Heart right ventricle (tissue), 16 donors: ENCODE results near the gene MYO15B. TPM values are rescaled to one million over a fixed set of nuclear protein-coding genes. Genes with fewer than 3 reads are reported as not detected.

Experiments
- ATAC-seq, 8 donors: fragments of 200-7000 bp; cut with Tn5 transposase; one replicate each; pipeline ENCODE4 v1.9.1; 2020; ENCODE audit warnings: mild to moderate bottlenecking in 8 of 8, moderate library complexity in 8 of 8, moderate number of reproducible peaks in 1 of 8
- DNase-seq, 2 donors: peaks; one replicate each; pipeline ENCODE4 v3.0.0-alpha.2; 2020
- H3K27ac ChIP-seq, 10 donors: fragments of 200-600 bp; sonication (generic) in 2 of 10; one replicate each; pipeline versions ENCODE4 v1.5.0 to v1.8.0; 2020 to 2022; ENCODE audit warnings: mild to moderate bottlenecking in 3 of 10
- H3K27me3 ChIP-seq, 7 donors: fragments of 200-600 bp; one replicate each; pipeline ENCODE4 v1.8.0; 2021 to 2022; ENCODE audit warnings: mild to moderate bottlenecking in 2 of 7
- H3K36me3 ChIP-seq, 9 donors: fragments of 200-600 bp; sonication (generic) in 1 of 9; one replicate each; pipeline versions ENCODE4 v1.5.0 to v1.8.0; 2020 to 2022; ENCODE audit warnings: mild to moderate bottlenecking in 2 of 9
- H3K4me1 ChIP-seq, 9 donors: fragments of 200-600 bp; sonication (generic) in 1 of 9; one replicate each; pipeline versions ENCODE4 v1.5.0 to v1.8.0; 2020 to 2022; ENCODE audit warnings: mild to moderate bottlenecking in 4 of 9
- H3K4me3 ChIP-seq, 10 donors: fragments of 200-600 bp; sonication (generic) in 2 of 10; one replicate each; pipeline versions ENCODE4 v1.5.0 to v1.8.0; 2020 to 2022; ENCODE audit warnings: mild to moderate bottlenecking in 7 of 10, moderate library complexity in 2 of 10
- H3K9me3 ChIP-seq, 11 donors: fragments of 200-600 bp in 10 of 11; sonication (generic) in 2 of 11; one replicate each; pipeline versions ENCODE4 v1.5.0 to v1.8.0; 2013 to 2022; ENCODE audit warnings: mild to moderate bottlenecking in 2 of 11, control low read depth in 1 of 11, moderate library complexity in 1 of 11
- CTCF ChIP-seq, 9 donors: fragments of 200-600 bp; sonication (generic) in 2 of 9; IDR thresholded peaks; one replicate each; pipeline versions ENCODE4 v1.5.0 to v1.8.0; 2021 to 2022; ENCODE audit warnings: antibody characterized with exemption in 9 of 9, mild to moderate bottlenecking in 5 of 9, moderate library complexity in 1 of 9
- WGBS, 2 donors: extraction: QIAGEN DNeasy Blood & Tissue Kit; methylation state at CpG; one replicate each; pipeline ENCODE4 v1.1.7; 2013; ENCODE audit warnings: inconsistent platforms in 1 of 2; 5-methylcytosine and 5-hydroxymethylcytosine counted together
- intact Hi-C, 10 donors: fragments of 100-400 bp; cut with DNase I; formaldehyde crosslinking; loops; one replicate each; pipeline versions ENCODE4 v1.11.1 to v1.14.2; 2022
- polyA plus RNA-seq, 2 donors: library from polyadenylated mRNA; stranded (reverse); fragments of 200-250 nt; gene quantifications; one replicate each; pipeline ENCODE4 v1.2.3, GENCODE V29; 2013
- total RNA-seq, 10 donors: library from RNA; stranded (reverse); fragmentation: NEBNext Ultra II Directional in 3 of 10; extraction: Animal tissue kit (Norgen Biotek cat#: 25700) in 3 of 10; gene quantifications; one replicate each; pipeline versions ENCODE4 v1.2.1 to v1.2.4, GENCODE V29; 2021 to 2023
- donor health status: Arrhythmogenic right ventricular cardiomyopathy.
- donor health status: ischemic (EF 13 %, LVEDD 7.1; RV severe dilation, severe dysfunction).
- donor health status: healthy with polysubstance abuse.
- donor health status: DM: no; HTN: yes; CAD: no.
- donor health status: DM: no; HTN: no; CAD: no.
- donor health status: ischemic (EF 25% LVEDD 6.9; RV normal size, moderate dysfunction).
- donor health status: ischemic (EF 25% LVEDD 5.7; RV mildly dilated, moderate dysfunction).
- donor health status: healthy.
- donor health status: DM: yes; HTN: yes; CAD: no.
- donor health status: Ischemic cardiomyopathy.
- donor health status: ischemic (EF 35%, LVEDD 5.7; RV mildly dilated, moderate dysfunction).
- donor health status: nonischemic (EF 11% LVEDD 7.7; RV severe dilation, severe dysfunction).
- donor health status: DM: yes; HTN: yes; CAD: no.
- donor health status: PGD.
- donor health status: ischemic (EF 29% LVEDD 5.4; RV normal size, mild dysfunction).
- donor health status: nonischemic (EF 23%, LVEDD 6.1; RV moderate dilation, normal function).

MYO15B gene
- total and polyA plus RNA-seq, 12 donors: 27.9 to 205 (median 45.8) TPM

DNA sequence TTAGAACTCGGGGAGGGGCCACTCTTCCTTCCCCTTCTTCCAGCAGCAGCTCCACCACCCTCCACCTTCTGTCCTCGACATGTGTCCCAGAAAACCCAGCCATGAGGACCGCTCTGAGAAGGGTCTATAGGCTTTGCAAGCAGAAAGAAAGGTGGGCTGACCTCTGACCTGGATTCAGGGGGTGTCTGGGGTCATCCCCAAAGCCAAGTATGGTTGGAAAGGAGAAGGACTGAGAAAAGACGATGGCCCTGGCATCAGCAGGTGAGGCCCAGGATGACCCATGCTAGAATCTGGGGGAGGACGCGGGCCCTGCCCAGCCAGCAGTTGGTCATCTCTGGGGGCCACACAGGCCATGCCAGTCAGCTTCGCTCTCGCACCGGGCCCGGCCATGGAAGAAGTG, 39.5 kb downstream of the MYO15B start:
- Histone ChIP-seq H3K27me3 (no peaks in the 10 kb centered on the region), H3K4me1 (peaks cover 0 to 13% (median 1%) of the 10 kb centered on the region in 9 donors), H3K27ac (no peak overlapping the region), H3K36me3 (peaks cover 0 to 91% (median 17%) of the 10 kb centered on the region in 9 donors), H3K9me3 (no peaks in the 10 kb centered on the region), H3K4me3 (no peak overlapping the region)
- intact Hi-C loops: no loop called here
- no peak for ATAC-seq
- DNase-seq: no peak
- 93% methylated on average over 10 of the region's 10 CpGs for WGBS, 2 donors
- no peak for TF ChIP-seq CTCF (IDR thresholded peaks at IDR 0.05)

DNA sequence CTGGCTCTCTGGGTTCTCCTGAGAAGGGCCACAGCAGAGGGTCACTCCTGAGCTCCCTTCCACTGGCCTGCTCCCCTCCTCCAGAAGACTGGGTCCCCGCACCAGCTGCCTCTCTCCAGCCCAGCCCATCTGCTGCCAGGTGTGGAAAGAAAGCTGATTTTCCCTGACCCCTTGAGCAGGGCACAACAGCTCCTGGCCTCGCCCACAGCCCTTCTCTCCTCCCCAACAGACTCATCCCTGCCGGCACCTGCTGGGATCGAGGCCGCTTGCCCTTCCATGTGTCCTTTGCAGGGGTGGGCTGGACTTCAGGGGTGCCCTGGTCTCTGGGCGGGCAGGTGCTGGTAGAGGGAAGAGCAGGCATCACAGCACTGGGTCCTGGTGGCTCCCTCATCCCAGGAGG, 40.8 kb downstream of the MYO15B start:
- Histone ChIP-seq H3K27me3 (no peaks in the 10 kb centered on the region), H3K4me3 (no peak overlapping the region), H3K4me1 (peaks cover 5 to 23% (median 13%) of the 10 kb centered on the region in 9 donors), H3K36me3 (peaks cover 0 to 79% (median 17%) of the 10 kb centered on the region in 9 donors), H3K9me3 (no peaks in the 10 kb centered on the region), H3K27ac (no peak overlapping the region)
- intact Hi-C loops: no loop called here
- 91 to 93% methylated on average over 6 of the region's 6 CpGs for WGBS, 2 donors
- ATAC-seq: no peak
- no peak for TF ChIP-seq CTCF (IDR thresholded peaks at IDR 0.05)
- DNase-seq: no peak

DNA sequence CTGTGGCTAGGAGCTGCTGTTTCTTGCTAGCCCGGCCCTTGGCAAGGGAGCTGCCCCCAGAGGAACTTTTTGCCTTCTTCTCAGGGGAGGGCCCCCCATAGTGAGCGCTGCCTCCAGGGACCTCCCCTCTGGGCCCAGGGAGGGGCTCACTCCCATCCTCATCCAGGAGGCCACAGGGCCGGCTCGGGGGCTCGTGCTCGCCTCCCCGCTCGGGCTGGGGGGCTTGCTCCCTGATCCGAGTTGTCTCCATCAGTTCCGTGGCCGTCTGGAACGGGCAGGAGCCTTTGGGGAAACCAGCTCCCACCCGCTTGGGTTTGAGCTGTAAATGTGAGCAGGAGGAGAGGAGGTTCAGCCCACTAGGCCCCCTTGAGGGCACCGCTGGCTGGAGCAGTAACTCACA, 41.6 kb downstream of the MYO15B start:
- 78 to 85% methylated on average over 14 of the region's 14 CpGs for WGBS, 2 donors
- Histone ChIP-seq H3K4me3 (no peak overlapping the region), H3K36me3 (peaks cover 0 to 72% (median 17%) of the 10 kb centered on the region in 9 donors), H3K9me3 (no peaks in the 10 kb centered on the region), H3K27ac (no peak overlapping the region), H3K27me3 (no peaks in the 10 kb centered on the region), H3K4me1 (peaks cover 11 to 30% (median 20%) of the 10 kb centered on the region in 9 donors)
- DNase-seq (no peak), ATAC-seq (no peak)
- intact Hi-C loops: no loop called here
- no peak for TF ChIP-seq CTCF (IDR thresholded peaks at IDR 0.05)

DNA sequence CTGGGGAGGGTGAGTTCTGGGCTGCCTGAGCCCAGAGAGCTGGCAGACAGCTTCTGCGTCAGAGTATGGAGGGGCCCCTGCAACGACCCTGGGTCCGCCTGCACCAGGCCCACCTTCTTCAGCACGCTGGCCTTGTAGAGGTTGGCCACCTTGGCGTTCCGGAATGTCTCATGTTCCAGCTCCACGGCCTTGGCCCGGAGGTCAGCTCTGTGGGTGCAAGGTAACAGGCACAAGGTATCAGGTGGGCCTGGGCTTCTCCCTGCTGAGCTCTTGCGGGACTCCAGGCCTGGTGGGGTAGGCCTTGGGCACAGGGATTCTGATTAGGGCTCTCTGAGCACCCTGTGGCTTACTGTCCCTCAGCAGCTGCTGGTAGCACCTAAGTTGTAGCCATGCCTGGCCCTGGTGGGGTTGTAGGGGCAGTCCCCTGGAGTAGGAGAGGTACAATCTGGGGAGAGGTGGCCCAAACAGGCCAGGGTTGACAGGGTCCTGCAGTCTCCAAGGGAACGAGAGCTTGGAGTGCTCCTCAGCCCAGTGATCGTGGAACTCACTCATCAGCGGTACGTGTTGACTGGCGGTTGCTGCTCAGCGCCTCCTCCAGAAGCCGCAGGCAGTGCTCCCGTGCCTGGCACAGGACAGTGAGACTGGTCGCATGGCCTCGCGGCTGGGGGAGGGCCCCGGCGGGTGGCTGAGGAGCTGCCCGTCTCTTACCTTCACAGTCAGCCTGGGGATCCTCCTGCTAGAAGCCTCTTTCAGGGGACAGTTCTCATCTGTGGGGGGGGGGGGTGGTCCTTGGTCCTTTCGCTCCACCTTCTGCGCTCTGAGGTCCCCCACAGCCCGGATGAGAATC, 42.7 kb downstream of the MYO15B start:
- H3K36me3 ChIP-seq: peaks cover 0 to 60% (median 6%) of the 10 kb centered on the region in 9 donors
- H3K27me3 ChIP-seq: no peaks in the 10 kb centered on the region
- TF ChIP-seq CTCF (IDR thresholded peaks at IDR 0.05): no peak
- intact Hi-C loops: loop anchor here in 4 of 10 donors (5.0 to 10.0 kb wide), 3 partner anchors 65 to 122 kb away; no protein-coding TSS in a partner anchor
- 72 to 87% methylated on average over 26 of the region's 26 CpGs for WGBS, 2 donors
- no peak overlapping the region for H3K27ac ChIP-seq
- ATAC-seq: no peak
- DNase-seq: no peak
- H3K4me1 ChIP-seq: peaks cover 14 to 42% (median 26%) of the 10 kb centered on the region in 9 donors
- no peak overlapping the region for H3K4me3 ChIP-seq
- H3K9me3 ChIP-seq: no peaks in the 10 kb centered on the region
